ENCODE results near the gene CPVL.

GRCh38 chr7:29090151-29090805 is 56.1 kb downstream of the CPVL start:
- TF ChIP-seq ZNF140 (tag by site-specific recombination; IDR thresholded peaks at IDR 0.05) (no peak), CTCF (tag by site-specific recombination; IDR thresholded peaks at IDR 0.05) (no peak), ZNF211 (tag by site-specific recombination; IDR thresholded peaks at IDR 0.05; ENCODE audit: low read depth) (no peak), ZNF2 (tag by site-specific recombination; IDR thresholded peaks at IDR 0.05) (no peak), ZNF621 (tag by site-specific recombination; IDR thresholded peaks at IDR 0.05) (no peak), BCL11A (tag by site-specific recombination; IDR thresholded peaks at IDR 0.05; ENCODE audit: low read depth) (no peak), ZNF76 (tag by site-specific recombination; IDR thresholded peaks at IDR 0.05; ENCODE audit: borderline replicate concordance, low read depth) (no peak), HIC1 (tag by site-specific recombination; IDR thresholded peaks at IDR 0.05) (no peak), ZNF48 (tag by site-specific recombination; IDR thresholded peaks at IDR 0.05) (no peak), ZNF311 (tag by site-specific recombination; IDR thresholded peaks at IDR 0.05; ENCODE audit: borderline replicate concordance) (no peak), ZNF302 (tag by site-specific recombination; IDR thresholded peaks at IDR 0.05; ENCODE audit: low read depth) (no peak), HOXA7 (CRISPR knock-in tag; IDR thresholded peaks at IDR 0.05; ENCODE audit: borderline replicate concordance) (no peak)

All from HEK293 (cell line).